Measurements from ENCODE around the gene PEPD. TPM values are rescaled to one million over a fixed set of nuclear protein-coding genes. Genes with fewer than 3 reads are reported as not detected.

The PEPD gene
- total RNA-seq, 2 experiments from 2014 or later = 17.5 to 23.0 TPM

DNA sequence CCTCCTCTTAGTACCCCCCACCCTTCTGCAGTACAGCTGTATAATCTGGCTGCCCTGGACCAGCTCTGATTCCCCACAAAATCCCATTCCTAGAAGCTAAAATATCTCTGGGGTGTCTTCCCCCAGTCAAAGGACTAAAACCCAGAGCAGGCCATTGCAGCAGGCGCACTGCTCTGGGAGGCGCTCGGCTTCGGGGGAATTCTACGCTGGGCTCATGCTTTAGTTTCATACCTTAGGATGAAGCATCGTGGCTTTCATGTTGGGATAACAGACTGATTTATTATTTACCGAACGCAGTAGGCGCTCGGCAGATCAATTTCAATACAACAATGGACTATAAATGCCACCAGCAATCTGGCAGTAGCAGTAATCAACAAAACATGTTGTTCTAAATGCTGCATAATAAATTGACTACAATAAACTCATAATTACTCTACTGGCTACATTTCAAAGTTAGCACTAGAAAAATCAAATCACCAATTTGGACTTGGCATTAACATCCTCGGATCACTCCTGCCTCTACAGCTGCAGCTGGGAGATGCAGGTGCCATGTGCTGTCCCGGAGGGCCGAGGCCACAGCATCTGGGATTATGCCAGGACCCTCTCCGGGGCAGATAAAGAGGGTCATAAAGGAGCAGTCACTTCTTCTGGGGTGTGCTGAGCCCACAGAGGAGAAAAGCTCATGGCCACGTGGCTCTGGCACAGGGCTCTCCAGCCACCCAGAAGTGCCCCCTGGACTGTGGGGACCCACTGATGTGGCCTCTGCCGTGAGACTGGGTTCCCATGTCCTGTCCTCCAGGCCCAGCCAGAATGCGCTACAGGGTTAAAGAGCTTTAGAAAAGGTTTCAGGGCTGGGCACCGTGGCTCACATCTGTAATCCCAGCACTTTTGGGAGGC, 112.8 kb downstream of the PEPD start:
- no peaks in the 10 kb centered on the region for H3K4me1 Mint-ChIP-seq (ENCODE audit: low read depth)
- no peaks in the 10 kb centered on the region for H3K9me3 Mint-ChIP-seq
- Histone ChIP-seq H3K4me1 (ENCODE audit: insufficient read depth, low read length) (no peaks in the 10 kb centered on the region), H3K4me3 (ENCODE audit: low read length) (no peak overlapping the region), H3K36me3 (ENCODE audit: insufficient read depth, low read length) (peaks cover 4% of the 10 kb centered on the region), H3K27me3 (ENCODE audit: control insufficient read depth in 1 of 2, insufficient read depth in 2 of 2, low read length in 2 of 2) (no peaks in the 10 kb centered on the region), H3K27ac (ENCODE audit: low read depth in 1 of 2, low read length in 2 of 2) (no peak overlapping the region), H3K9me3 (ENCODE audit: control insufficient read depth in 1 of 2, insufficient read depth in 1 of 2, low read length in 2 of 2) (no peaks in the 10 kb centered on the region)
- H3K4me3 Mint-ChIP-seq = no peak overlapping the region
- no peaks in the 10 kb centered on the region for H3K27me3 Mint-ChIP-seq
- no peak for TF ChIP-seq CTCF (IDR thresholded peaks at IDR 0.05)
- ChIA-PET CTCF (interaction anchor here (1.5 kb wide), 1 partner anchor 173 kb away, joined by 3 read pairs; no protein-coding TSS in a partner anchor), POLR2A (no interaction called here)
- ATAC-seq (ENCODE audit: poor library complexity) (no peak), DNase-seq (no peak)
- intact Hi-C loops (cut with DNase I, micrococcal nuclease) = loop anchor here in 1 of 2 experiments (5.0 kb wide), 1 partner anchor 266 kb away; no protein-coding TSS in a partner anchor
- no peak overlapping the region for H3K27ac Mint-ChIP-seq
- no peaks in the 10 kb centered on the region for H3K36me3 Mint-ChIP-seq (ENCODE audit: low read depth)

DNA sequence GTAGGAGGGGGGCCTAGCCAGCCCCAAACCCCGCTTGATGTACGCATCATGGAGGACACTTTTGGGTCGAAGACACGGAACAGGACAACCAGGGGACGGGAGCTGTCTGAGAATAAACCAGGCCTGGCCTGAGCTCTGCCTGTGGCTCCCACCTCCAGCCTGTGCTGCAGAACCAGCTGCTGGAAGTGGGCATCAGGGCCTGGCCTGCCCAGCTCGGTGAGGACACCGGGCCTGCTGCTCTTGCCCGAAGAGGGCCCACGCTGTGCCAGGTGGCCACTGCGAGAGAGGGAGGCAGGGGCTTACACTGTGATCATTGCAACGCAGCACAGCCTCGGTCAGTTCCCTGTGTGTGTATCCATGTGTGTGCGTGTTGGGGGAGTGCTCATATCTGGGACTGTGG, 113.5 kb downstream of the PEPD start:
- Histone ChIP-seq H3K27ac (ENCODE audit: low read depth in 1 of 2, low read length in 2 of 2) (no peak overlapping the region), H3K4me3 (ENCODE audit: low read length) (no peak overlapping the region), H3K4me1 (ENCODE audit: insufficient read depth, low read length) (no peaks in the 10 kb centered on the region), H3K9me3 (ENCODE audit: control insufficient read depth in 1 of 2, insufficient read depth in 1 of 2, low read length in 2 of 2) (no peaks in the 10 kb centered on the region), H3K27me3 (ENCODE audit: control insufficient read depth in 1 of 2, insufficient read depth in 2 of 2, low read length in 2 of 2) (no peaks in the 10 kb centered on the region), H3K36me3 (ENCODE audit: insufficient read depth, low read length) (peaks cover 4% of the 10 kb centered on the region)
- Mint-ChIP-seq H3K4me3 (no peak overlapping the region), H3K27me3 (no peaks in the 10 kb centered on the region), H3K27ac (no peak overlapping the region), H3K9me3 (no peaks in the 10 kb centered on the region), H3K36me3 (ENCODE audit: low read depth) (no peaks in the 10 kb centered on the region), H3K4me1 (ENCODE audit: low read depth) (no peaks in the 10 kb centered on the region)
- DNase-seq = no peak
- no peak for TF ChIP-seq CTCF (IDR thresholded peaks at IDR 0.05)
- ChIA-PET POLR2A (no interaction called here), CTCF (interaction anchor here (1.5 kb wide), 1 partner anchor 172 kb away, joined by 3 read pairs; no protein-coding TSS in a partner anchor)
- intact Hi-C loops (cut with DNase I, micrococcal nuclease) = loop anchor here in 1 of 2 experiments (5.0 kb wide), 1 partner anchor 266 kb away; no protein-coding TSS in a partner anchor
- no peak for ATAC-seq (ENCODE audit: poor library complexity)

DNA sequence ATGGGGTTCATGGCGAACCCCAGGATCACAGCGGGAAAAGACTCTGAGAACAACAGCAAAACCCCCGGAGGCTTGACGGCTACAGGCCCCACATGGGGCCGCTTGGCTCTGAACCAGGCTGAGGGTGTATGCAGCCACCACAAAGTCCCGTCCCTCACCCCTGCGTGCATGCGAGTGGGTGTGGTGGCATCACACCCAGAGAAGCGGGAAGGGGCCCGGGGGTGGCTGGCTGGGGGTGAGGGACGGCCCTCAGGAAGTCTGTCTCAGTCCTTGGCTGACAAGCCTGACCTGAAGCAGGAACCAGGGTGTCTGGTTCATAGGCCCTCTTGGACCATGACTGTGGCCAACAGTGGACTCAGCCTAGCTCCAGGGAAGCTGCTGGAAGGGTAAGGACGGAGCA, 113.9 kb downstream of the PEPD start:
- DNase-seq (no peak), ATAC-seq (ENCODE audit: poor library complexity) (no peak)
- Mint-ChIP-seq H3K27ac (no peak overlapping the region), H3K27me3 (no peaks in the 10 kb centered on the region), H3K36me3 (ENCODE audit: low read depth) (no peaks in the 10 kb centered on the region), H3K4me3 (no peak overlapping the region), H3K9me3 (no peaks in the 10 kb centered on the region), H3K4me1 (ENCODE audit: low read depth) (no peaks in the 10 kb centered on the region)
- TF ChIP-seq CTCF (IDR thresholded peaks at IDR 0.05) = no peak
- Histone ChIP-seq H3K27ac (ENCODE audit: low read depth in 1 of 2, low read length in 2 of 2) (no peak overlapping the region), H3K36me3 (ENCODE audit: insufficient read depth, low read length) (peaks cover 4% of the 10 kb centered on the region), H3K4me3 (ENCODE audit: low read length) (no peak overlapping the region), H3K9me3 (ENCODE audit: control insufficient read depth in 1 of 2, insufficient read depth in 1 of 2, low read length in 2 of 2) (no peaks in the 10 kb centered on the region), H3K4me1 (ENCODE audit: insufficient read depth, low read length) (no peaks in the 10 kb centered on the region), H3K27me3 (ENCODE audit: control insufficient read depth in 1 of 2, insufficient read depth in 2 of 2, low read length in 2 of 2) (no peaks in the 10 kb centered on the region)
- intact Hi-C loops (cut with DNase I, micrococcal nuclease) = loop anchor here in 1 of 2 experiments (1.0 to 5.0 kb wide), 2 partner anchors 172 to 265 kb away; no protein-coding TSS in a partner anchor
- ChIA-PET CTCF (interaction anchor here (1.1 to 1.5 kb wide), 2 partner anchors 14 to 172 kb away, joined by 3 read pairs; no protein-coding TSS in a partner anchor), POLR2A (no interaction called here)

All from CD4-positive, alpha-beta T cell (primary cell).